Adrenal gland (tissue), 5 donors: ENCODE measurements around the gene SLC46A2.

Experiments
- CTCF ChIP-seq, 6 experiments: fragments of 450-650 bp in 4 of 6; fragments of 200-600 bp in 2 of 6; sonication (generic) in 1 of 6; IDR thresholded peaks; 1 replicate in 5 of 6; 2 replicates in 1 of 6; pipeline versions ENCODE4 v1.5.1 to v1.8.0; 2016 to 2021; ENCODE audit warnings: antibody characterized with exemption in 6 of 6, mild to moderate bottlenecking in 2 of 6, moderate library complexity in 1 of 6
- POLR2A ChIP-seq, 2 donors: fragments of 450-650 bp; IDR thresholded peaks; one replicate each; pipeline ENCODE4 v1.6.1; 2017; ENCODE audit warnings: antibody characterized with exemption in 2 of 2, mild to moderate bottlenecking in 2 of 2, moderate library complexity in 1 of 2
- donor health status: DM: no; HTN: no; CAD: no.

GRCh38 chr9:112831281-112831851, 59.3 kb downstream of the SLC46A2 start:
- TF ChIP-seq CTCF (IDR thresholded peaks at IDR 0.05) (no peak), POLR2A (IDR thresholded peaks at IDR 0.05) (no peak)
